GM18507 (cell line): Measurements from ENCODE around the gene NCBP3.
"Not testable (repeated sequence)": the region's sequence is repeated elsewhere in the genome, so short reads cannot be mapped to it uniquely, and the experiment has no call there.

Experiments used
- DNase-seq: peaks from one replicate; pipeline ENCODE4 v3.0.0; 2011; ENCODE audit warnings: low read depth; ENCODE audit not compliant: insufficient read length; ENCODE audit errors: extremely low spot score
- FAIRE-seq: peaks from 2 replicates; lab custom pipeline; 2011; peaks lifted over from hg19 to GRCh38; lab: Jason Lieb, UNC

Gene NCBP3

DNA sequence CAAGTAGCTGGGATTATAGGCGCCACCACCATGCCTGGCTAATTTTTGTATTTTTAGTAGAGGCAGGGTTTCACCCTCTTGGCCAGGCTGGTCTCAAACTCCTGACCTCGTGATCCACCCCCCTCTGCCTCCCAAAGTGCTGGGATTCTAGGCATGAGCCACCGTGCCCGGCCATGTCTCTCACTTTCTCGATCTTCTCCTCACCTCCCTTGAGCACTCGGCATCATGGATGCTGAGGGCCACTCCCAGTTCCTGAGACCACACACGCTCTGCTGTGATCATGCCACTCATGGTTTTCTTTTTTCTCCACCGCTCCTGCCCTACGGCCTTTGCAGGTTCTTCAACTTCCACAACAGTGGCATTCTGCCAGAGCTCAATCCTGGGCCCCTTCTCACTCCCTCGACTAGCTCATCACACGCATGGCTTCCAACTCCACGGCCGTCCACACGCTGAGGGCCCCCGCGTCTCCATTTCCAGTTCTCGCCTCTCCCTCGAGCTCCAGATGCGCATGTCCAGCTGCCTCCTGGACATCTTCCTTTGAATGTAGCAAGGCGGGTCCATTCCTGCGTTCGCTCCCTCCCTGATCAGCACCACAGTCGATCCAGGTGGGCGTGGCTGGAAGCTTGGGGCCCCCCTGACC is 5.5 kb upstream of the NCBP3 start:
- no peak for DNase-seq
- FAIRE-seq, result no peak

DNA sequence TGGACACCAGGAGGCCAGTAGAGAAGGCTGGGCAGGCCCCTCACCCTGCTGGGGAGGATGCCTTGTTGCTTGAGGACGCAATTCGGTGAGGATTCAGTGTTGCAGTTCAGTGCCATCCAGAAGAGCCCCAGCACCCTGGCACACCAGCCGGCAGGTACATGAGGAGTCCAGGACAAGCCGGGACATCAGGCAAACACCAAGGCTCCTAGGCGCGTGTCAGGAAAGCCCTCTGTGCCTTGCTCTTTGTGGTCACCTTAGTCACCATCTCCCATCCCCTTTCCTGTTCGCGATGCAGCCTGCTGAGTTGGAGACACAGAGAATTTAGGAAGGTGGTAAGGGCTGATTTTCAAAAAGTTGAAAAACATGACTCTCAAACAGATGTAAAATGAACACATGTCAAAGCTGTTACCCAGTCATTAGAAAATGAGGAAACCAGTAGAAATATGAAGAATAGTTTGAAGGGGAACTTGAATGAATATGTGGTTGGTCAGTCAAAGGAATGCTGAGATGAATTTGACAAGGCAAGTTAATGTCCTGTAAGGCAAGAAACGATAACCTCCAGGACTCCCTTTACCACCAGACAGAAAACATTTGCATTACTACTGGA is 2.3 kb upstream of the NCBP3 start:
- no peak for FAIRE-seq
- DNase-seq, result no peak

DNA sequence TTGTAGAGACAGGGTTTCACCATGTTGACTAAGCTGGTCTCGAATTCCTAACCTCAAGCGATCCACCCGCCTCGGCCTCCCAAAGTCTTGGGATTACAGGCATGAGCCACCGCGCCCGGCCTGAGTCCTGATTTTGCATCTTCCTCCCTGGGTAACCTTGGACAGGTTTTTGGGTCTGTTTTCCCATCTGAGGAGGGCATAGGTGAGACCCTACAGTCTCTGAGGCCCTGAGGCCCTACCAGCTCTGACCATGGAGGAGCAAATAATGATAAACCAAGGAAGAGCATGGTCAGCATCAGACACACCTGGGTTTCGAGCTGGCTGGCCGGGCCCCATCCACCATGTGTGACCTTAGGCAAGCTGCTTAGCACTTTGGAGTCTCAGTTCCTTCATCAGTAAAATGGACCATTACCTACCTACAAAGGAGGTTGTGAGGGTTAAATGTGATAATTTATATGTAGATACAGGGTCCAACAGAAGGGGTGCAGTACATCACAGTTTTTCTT is 1.2 kb upstream of the NCBP3 start:
- FAIRE-seq (no peak), DNase-seq (no peak)

DNA sequence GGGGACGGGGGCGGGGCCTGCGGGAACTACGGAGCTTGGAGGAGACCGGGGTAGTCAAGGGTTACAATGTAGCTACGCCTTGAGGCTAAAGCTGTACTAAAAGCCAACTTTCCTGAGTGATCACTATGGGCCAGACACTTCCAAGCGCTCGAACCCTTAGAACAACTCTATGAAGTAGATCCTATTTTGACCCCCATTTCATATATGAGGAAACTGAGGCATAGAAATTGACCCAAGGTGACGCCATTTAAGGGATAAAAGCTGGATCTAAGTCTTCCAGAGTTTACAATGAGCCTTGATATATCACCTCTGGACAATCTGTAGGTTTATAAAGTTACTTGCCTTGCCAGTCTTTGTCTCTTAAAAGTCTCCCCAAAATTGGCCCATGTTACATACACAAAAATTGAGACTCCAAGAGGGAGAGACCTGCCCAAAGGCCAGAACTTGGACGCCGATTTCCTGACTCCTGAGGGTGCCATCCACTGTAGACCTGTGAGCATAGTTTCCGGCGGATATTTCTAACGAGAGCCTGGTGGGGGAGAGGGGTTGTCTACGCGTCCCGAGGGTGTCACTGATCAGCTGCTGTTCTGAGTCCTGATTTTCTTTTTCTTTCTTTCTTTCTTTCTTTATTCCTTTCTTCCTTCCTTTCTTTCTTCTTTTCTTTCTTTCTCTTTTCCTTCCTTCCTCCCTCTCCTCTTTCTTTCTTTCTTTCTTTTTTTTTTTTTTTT is 555 bp upstream of the NCBP3 start:
- no peak for FAIRE-seq
- no peak for DNase-seq

DNA sequence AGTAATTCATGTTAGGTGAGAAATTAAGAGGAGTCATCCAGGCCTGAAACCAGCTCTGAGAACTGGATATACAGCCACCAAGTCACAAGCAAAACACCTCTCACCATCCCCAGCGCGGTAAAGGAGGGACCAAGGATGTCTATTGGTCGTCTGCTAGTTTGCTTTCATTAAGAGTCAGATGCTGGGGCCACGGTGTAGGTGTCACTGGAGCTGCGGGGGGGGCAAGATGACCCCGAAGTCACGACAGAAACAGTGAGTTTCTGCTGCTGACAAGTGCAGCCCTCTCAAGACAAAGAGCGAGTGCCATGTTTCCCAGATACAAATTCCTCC is 790 bp downstream of the NCBP3 start:
- FAIRE-seq, result peak; percentile 54

DNA sequence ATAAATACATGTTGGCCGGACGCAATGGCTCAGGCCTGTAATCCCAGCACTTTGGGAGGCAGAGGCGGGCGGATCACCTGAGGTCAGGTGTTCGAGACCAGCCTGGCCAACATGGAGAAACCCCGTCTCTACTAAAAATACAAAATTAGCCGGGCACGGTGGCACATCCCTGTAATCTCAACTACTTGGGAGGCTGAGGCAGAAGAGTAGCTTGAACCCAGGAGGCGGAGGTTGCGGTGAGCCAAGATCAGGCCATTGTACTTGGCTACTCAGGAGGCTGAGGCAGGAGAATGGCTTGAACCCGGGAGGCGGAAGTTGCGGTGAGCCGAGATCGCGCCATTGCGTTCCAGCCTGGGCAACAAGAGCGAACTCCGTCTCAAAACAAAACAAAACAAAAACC is 1.5 kb downstream of the NCBP3 start:
- not testable (repeated sequence) for FAIRE-seq, DNase-seq

More for the DNA sequence above, 790 bp downstream of the NCBP3 start:
- DNase-seq, result peak; percentile 23

DNA sequence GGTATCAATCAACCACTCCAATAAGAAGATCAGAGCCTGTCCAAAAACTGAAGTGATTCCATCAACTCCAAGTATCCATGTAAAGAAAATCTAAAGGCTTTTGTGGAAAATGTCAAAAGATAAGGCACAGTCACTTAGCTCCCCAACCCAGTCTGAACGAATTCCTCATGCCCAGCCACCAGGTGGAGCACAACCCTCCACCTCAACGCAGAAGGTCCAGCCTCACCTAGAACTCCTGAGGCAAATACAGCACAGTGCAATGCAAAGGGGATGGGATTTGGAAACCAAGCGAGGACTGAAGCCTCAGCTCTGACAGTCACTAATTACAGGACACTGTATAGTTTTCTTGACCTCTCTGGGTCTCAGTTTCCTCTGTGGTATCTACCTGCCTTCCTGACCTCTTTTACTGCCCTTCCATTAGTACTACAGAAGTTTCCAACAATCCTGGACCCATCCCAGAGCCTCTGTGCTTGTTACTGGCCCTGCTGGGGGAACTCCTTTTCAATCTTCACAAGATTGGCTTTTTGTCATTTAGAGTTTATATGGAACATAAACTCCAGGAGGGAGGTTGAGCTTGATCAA is 2.0 kb downstream of the NCBP3 start:
- FAIRE-seq, result peak; percentile 95
- DNase-seq, result peak; percentile 29

DNA sequence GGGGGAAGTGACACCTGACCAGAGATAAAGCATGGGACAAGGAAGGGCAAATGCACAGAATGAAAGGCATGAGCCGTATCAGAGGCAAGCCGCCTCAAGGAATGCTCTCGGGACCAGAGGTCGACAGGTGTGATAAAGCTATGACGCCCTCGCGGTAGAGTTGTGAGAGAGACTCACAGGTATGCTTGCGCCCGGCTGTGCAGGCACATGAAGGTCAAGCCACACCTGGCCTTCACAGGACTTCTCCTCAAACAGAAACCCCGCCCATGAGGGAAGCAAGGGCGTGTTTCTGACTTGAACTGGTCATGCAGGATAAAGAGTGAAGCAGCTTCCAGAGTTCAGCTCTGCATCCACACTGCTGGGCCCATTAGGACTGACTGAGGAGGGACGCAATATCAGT is 7.8 kb downstream of the NCBP3 start:
- FAIRE-seq, result no peak
- DNase-seq, result no peak

DNA sequence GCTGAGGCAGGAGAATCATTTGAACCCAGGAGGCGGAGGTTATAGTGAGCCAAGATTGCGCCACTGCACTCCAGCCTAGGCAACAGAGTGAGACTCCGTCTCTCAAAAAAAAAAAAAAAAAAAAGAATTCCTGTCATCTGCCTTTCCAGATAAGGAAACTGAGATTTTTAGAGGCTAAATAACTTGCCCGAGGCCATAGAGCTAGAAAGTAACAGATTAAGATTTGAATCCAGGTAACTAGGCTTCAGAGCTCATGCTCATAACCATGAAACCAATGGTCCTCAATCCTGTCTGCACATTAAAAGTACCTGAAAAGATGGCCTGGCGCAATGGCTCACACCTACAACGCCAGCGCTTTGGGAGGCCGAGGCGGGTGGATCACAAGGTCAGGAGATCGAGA is 9.5 kb downstream of the NCBP3 start:
- DNase-seq (no peak), FAIRE-seq (no peak)

DNA sequence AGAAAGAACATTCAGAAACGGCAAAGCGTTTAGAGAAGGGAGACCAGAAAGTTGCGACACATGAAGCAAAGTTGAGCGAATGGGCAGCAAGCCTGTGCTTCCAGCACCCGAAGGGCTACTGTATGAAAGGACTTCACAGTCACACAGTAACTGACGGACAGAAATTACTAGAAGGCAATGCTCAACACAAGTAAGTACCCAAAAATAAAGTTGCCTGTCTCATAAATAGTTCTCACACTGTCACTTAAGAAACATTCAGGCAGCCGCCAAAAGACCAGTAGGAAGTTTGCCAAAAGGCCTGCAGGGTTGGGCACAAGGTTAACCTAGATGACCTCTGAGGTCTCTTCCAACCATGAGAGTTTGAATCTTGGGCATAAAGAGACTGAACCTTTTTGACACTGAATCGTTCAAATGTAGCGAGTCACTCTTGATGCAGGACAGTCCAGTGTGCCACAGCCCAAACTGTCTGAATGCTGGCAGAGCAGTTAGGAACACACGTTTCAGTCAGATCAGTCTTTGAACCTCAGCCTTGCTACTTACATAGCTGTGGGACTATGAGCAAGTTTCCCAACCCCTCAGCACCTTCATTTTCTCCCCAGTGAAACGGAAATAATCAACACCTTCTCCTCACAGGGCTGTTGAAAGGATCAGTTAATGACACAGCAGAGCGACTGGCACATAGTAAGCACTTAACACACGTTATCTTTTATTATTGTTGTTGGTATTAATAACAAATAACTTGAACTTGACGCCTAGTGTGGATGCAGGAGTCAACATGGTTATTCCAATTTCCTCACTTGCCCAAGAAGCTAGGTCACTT is 10.4 kb downstream of the NCBP3 start:
- FAIRE-seq (no peak), DNase-seq (no peak)

DNA sequence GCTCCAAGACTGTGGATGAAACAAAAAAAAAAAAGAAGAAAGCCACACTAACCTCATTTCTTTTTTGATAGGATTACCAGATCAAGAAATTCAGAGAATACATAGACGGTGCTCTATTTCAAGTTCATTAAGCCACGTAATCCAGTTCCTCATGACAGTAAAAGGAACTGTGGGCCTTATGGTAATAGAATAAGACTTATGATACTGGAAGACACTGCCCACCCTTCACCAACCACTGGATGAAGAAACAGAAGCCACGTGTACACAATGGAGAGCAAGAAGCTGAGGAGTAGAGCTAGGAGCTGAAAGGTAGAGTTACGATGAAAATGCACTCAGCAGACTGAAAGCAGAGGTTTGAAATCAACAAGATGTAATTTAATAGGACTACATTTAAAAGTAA is 11.2 kb downstream of the NCBP3 start:
- FAIRE-seq (no peak), DNase-seq (no peak)

DNA sequence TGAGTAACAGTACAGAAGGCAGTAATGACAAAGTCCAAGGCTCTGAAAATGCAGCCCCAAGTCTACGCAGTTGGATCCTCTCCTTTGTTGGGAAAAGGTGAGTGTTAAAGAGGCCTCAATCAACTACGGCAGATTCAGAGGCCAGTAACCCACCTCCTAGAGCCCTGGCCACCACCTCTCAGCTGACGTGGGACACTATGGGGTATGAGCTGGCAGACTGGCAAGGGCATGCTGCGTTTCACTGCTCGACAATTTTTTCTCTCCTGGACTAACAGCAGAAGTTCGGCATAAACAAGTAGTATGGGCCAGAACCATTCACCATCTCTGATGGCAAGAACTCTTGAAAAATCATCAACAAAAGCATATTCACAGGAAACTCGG is 17.2 kb downstream of the NCBP3 start:
- no peak for FAIRE-seq
- DNase-seq, result no peak

DNA sequence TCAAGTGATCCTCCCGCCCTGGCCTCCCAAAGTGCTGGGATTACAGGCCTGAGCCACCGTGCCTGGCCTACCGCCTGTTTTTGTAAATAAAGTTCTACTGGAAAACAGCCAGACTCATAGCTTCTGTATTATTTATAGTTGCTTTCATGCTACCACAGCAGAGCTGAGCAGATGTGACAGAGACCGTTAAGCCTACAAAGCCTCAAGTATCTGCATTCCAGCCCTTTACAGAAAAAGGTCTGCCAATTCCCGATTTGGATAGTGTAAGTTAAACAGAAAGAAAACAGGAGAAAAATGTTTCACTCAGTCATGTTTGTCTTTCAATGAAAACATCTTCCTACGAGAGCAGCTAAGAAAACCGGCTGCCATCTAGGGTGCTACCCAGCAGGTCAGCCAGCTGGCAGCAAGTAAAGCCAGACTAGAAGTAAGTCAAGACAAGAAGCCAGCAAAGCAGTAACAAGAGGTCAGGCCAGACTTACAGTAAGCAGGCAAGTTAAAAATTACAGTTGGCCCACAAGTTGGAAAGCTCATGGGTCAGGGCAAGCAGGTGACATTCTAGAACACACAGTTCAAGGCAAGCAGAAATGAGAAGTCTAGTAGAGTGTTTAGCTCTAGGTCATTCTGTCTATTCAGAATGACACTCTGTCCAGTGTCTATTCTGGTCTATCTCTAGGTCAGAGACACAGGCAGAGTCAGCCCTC is 17.7 kb downstream of the NCBP3 start:
- FAIRE-seq, result no peak
- DNase-seq, result no peak

DNA sequence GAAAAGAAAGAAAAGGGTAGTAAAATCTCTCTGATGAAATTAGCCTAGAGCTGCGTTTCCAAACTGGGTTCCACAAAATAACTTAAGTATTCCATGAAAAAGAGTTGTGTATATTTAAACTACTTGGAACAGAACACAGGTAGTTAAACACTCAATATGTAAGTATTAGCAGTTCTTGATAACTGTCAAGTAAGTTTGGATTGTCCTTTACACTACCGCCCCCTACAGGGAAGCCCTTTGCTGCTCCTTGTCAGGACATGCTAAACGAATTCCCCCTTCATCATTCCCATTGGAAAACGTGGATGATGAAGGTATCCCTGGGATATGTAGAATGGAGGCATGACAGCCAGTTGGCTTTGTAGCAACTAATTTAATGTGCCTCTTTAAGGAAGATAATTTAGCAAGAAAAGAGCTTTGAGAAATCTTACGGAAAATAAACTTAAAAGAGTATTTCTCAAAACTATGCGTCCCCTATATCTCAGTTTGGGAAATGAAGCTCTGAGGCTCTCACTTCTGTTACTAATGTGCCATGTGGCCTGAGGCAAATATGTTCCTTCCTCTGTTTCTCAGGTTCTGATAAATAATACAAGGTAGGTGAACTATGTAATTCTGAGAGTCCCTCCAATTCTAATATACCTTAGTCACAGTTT is 18.8 kb downstream of the NCBP3 start:
- DNase-seq (peak; percentile 42), FAIRE-seq (peak; percentile 86)

DNA sequence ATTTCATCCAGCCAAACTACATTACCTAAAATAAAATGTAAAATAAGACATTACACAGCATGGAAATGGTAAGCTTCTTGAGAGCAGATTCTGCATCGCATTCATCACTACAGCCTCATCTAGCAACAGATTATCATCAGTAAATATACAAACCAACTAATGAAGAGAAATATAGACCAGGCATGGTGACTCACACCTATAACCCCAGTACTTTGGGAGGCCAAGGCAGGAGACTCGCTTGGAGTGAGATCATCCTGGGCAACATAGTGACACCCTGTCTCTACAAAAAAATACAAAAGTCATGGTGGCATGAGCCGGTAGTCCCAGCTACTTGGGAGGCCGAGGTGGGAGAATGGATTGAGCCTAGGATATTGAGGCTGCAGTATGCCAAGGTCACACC is 19.9 kb downstream of the NCBP3 start:
- FAIRE-seq (no peak), DNase-seq (no peak)

DNA sequence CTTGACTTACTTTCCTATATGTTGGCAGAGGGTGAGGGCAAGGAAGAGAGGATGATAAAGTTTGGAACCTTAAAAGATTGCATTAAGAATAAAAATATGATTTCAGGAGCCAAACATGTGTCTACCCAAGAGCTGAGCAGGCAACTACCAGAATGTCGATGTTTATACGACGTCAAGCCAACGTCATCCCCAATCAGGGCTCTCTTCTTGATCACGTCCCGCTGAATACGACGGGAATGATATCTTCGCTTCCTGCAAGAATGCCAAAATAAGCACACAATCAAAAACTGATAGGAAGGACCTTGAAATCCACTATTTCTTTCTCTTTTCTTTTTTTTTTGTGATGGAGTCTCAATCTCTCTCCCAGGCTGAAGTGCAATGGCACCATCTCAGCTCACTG is 24.9 kb downstream of the NCBP3 start:
- FAIRE-seq (no peak), DNase-seq (no peak)

DNA sequence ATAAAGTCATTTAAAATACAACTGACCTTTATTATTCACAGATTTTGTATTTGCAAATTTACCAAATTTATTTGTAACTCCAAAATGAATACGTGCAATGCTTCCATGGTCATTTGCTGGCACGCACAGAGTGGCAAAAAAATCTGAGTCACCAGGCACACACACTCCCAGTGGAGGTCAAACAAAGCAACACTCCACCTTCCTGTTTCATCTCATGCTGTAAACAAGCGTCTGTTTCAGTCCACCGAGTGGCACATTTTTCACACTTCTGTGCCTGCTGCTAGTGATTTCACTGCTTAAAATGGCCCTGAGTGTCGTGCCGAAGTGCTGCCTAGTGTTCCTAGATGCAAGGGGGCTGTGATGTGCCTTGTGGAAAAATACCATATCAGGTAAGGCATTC is 27.3 kb downstream of the NCBP3 start:
- peak; percentile 77 for FAIRE-seq
- DNase-seq, result no peak

DNA sequence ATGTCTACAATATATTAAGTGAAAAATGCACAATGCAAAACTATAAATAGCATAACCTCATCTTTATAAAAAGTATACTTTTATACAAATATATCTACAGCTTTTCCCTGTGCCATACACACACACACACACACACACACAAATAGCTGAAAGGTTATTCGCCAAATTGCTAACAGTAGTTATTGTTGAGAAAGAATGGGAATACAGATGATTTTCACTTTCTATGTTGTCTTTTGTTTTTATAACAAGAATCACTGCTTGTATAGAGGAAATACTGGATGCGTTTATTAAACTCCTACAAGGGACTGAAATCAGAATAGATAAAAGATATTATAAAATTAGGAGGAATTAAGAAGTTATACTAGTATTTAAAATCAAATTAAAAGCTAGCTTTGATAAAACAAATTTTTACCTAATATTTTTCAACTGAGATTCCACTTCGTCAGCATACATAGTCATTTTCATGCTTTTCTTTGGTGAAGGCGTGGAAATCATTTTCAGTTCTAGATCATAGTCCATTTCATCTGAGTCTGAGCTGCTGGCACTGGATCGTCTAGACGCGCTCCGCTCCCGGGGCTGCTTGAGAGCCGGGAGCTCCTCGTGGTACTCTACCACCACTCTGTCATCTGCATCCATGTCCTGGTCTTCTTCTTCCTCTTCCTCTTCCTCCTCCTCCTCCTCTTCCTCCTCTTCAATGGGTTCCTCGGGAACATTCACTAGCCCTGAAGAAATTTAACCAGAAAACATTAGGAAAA is 28.0 kb downstream of the NCBP3 start:
- no peak for FAIRE-seq
- no peak for DNase-seq
